Heart right ventricle (tissue), 16 donors: ENCODE data around the gene EWSR1. TPM values are rescaled to one million over a fixed set of nuclear protein-coding genes. Genes with fewer than 3 reads are reported as not detected.

Experiments
- ATAC-seq, 8 donors: fragments of 200-7000 bp; cut with Tn5 transposase; one replicate each; pipeline ENCODE4 v1.9.1; 2020; ENCODE audit warnings: mild to moderate bottlenecking in 8 of 8, moderate library complexity in 8 of 8, moderate number of reproducible peaks in 1 of 8
- DNase-seq, 2 donors: peaks; one replicate each; pipeline ENCODE4 v3.0.0-alpha.2; 2020
- H3K27ac ChIP-seq, 10 donors: fragments of 200-600 bp; sonication (generic) in 2 of 10; one replicate each; pipeline versions ENCODE4 v1.5.0 to v1.8.0; 2020 to 2022; ENCODE audit warnings: mild to moderate bottlenecking in 3 of 10
- H3K27me3 ChIP-seq, 7 donors: fragments of 200-600 bp; one replicate each; pipeline ENCODE4 v1.8.0; 2021 to 2022; ENCODE audit warnings: mild to moderate bottlenecking in 2 of 7
- H3K36me3 ChIP-seq, 9 donors: fragments of 200-600 bp; sonication (generic) in 1 of 9; one replicate each; pipeline versions ENCODE4 v1.5.0 to v1.8.0; 2020 to 2022; ENCODE audit warnings: mild to moderate bottlenecking in 2 of 9
- H3K4me1 ChIP-seq, 9 donors: fragments of 200-600 bp; sonication (generic) in 1 of 9; one replicate each; pipeline versions ENCODE4 v1.5.0 to v1.8.0; 2020 to 2022; ENCODE audit warnings: mild to moderate bottlenecking in 4 of 9
- H3K4me3 ChIP-seq, 10 donors: fragments of 200-600 bp; sonication (generic) in 2 of 10; one replicate each; pipeline versions ENCODE4 v1.5.0 to v1.8.0; 2020 to 2022; ENCODE audit warnings: mild to moderate bottlenecking in 7 of 10, moderate library complexity in 2 of 10
- H3K9me3 ChIP-seq, 11 donors: fragments of 200-600 bp in 10 of 11; sonication (generic) in 2 of 11; one replicate each; pipeline versions ENCODE4 v1.5.0 to v1.8.0; 2013 to 2022; ENCODE audit warnings: mild to moderate bottlenecking in 2 of 11, control low read depth in 1 of 11, moderate library complexity in 1 of 11
- WGBS, 2 donors: extraction: QIAGEN DNeasy Blood & Tissue Kit; methylation state at CpG; one replicate each; pipeline ENCODE4 v1.1.7; 2013; ENCODE audit warnings: inconsistent platforms in 1 of 2; 5-methylcytosine and 5-hydroxymethylcytosine counted together
- intact Hi-C, 10 donors: fragments of 100-400 bp; cut with DNase I; formaldehyde crosslinking; loops; one replicate each; pipeline versions ENCODE4 v1.11.1 to v1.14.2; 2022
- polyA plus RNA-seq, 2 donors: library from polyadenylated mRNA; stranded (reverse); fragments of 200-250 nt; gene quantifications; one replicate each; pipeline ENCODE4 v1.2.3, GENCODE V29; 2013
- total RNA-seq, 10 donors: library from RNA; stranded (reverse); fragmentation: NEBNext Ultra II Directional in 3 of 10; extraction: Animal tissue kit (Norgen Biotek cat#: 25700) in 3 of 10; gene quantifications; one replicate each; pipeline versions ENCODE4 v1.2.1 to v1.2.4, GENCODE V29; 2021 to 2023
- TF ChIP-seq, protein P1 (sequence below), 9 donors: fragments of 200-600 bp; sonication (generic) in 2 of 9; IDR thresholded peaks; one replicate each; pipeline versions ENCODE4 v1.5.0 to v1.8.0; 2021 to 2022; ENCODE audit warnings: antibody characterized with exemption in 9 of 9, mild to moderate bottlenecking in 5 of 9, moderate library complexity in 1 of 9
- donor health status: Arrhythmogenic right ventricular cardiomyopathy.
- donor health status: ischemic (EF 13 %, LVEDD 7.1; RV severe dilation, severe dysfunction).
- donor health status: healthy with polysubstance abuse.
- donor health status: DM: no; HTN: yes; CAD: no.
- donor health status: DM: no; HTN: no; CAD: no.
- donor health status: ischemic (EF 25% LVEDD 6.9; RV normal size, moderate dysfunction).
- donor health status: ischemic (EF 25% LVEDD 5.7; RV mildly dilated, moderate dysfunction).
- donor health status: healthy.
- donor health status: DM: yes; HTN: yes; CAD: no.
- donor health status: Ischemic cardiomyopathy.
- donor health status: ischemic (EF 35%, LVEDD 5.7; RV mildly dilated, moderate dysfunction).
- donor health status: nonischemic (EF 11% LVEDD 7.7; RV severe dilation, severe dysfunction).
- donor health status: DM: yes; HTN: yes; CAD: no.
- donor health status: PGD.
- donor health status: ischemic (EF 29% LVEDD 5.4; RV normal size, mild dysfunction).
- donor health status: nonischemic (EF 23%, LVEDD 6.1; RV moderate dilation, normal function).

The EWSR1 gene
- total and polyA plus RNA-seq, 12 donors: 105 to 153 (median 137) TPM

DNA sequence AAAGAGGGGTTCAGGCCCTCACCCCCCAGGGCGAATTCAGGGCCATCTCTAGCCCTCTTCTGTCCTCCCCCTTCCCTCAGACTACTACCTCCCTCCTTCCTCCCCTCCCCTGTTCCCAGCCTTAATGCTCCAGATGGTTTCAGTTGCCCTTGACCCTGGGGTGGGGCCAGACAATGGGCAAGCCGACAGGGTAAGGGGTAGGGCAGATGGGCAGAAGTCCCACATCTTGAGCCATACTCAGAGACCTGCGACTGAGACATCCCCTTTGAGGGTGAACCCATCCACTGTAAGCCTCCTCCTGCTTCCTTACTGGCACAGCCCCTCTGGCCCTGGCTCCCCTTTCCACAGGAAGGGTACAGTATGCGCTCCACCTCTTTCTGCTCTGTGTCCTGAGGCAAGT lies 2.1 kb upstream of the EWSR1 start:
- peaks cover 0 to 41% (median 6%) of the 10 kb centered on the region in 9 donors for H3K36me3 ChIP-seq
- DNase-seq (no peak), ATAC-seq (no peak)
- H3K27ac ChIP-seq: peak overlapping the region in 3 of 10 donors; percentile 98 to 100 (median 99)
- no peak overlapping the region for H3K4me3 ChIP-seq
- TF ChIP-seq, protein P1, sequence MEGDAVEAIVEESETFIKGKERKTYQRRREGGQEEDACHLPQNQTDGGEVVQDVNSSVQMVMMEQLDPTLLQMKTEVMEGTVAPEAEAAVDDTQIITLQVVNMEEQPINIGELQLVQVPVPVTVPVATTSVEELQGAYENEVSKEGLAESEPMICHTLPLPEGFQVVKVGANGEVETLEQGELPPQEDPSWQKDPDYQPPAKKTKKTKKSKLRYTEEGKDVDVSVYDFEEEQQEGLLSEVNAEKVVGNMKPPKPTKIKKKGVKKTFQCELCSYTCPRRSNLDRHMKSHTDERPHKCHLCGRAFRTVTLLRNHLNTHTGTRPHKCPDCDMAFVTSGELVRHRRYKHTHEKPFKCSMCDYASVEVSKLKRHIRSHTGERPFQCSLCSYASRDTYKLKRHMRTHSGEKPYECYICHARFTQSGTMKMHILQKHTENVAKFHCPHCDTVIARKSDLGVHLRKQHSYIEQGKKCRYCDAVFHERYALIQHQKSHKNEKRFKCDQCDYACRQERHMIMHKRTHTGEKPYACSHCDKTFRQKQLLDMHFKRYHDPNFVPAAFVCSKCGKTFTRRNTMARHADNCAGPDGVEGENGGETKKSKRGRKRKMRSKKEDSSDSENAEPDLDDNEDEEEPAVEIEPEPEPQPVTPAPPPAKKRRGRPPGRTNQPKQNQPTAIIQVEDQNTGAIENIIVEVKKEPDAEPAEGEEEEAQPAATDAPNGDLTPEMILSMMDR (IDR thresholded peaks at IDR 0.05): no peak
- intact Hi-C loops: loop anchor here in 2 of 10 donors (5.0 kb wide), 1 partner anchor 41 kb away; the partner anchor contains the start of gene GAS2L1 (in 2 of the 2)
- no peaks in the 10 kb centered on the region for H3K27me3 ChIP-seq
- peaks cover 7 to 39% (median 35%) of the 10 kb centered on the region in 9 donors for H3K4me1 ChIP-seq
- 67 to 74% methylated on average over 4 of the region's 4 CpGs for WGBS, 2 donors
- H3K9me3 ChIP-seq: no peaks in the 10 kb centered on the region

DNA sequence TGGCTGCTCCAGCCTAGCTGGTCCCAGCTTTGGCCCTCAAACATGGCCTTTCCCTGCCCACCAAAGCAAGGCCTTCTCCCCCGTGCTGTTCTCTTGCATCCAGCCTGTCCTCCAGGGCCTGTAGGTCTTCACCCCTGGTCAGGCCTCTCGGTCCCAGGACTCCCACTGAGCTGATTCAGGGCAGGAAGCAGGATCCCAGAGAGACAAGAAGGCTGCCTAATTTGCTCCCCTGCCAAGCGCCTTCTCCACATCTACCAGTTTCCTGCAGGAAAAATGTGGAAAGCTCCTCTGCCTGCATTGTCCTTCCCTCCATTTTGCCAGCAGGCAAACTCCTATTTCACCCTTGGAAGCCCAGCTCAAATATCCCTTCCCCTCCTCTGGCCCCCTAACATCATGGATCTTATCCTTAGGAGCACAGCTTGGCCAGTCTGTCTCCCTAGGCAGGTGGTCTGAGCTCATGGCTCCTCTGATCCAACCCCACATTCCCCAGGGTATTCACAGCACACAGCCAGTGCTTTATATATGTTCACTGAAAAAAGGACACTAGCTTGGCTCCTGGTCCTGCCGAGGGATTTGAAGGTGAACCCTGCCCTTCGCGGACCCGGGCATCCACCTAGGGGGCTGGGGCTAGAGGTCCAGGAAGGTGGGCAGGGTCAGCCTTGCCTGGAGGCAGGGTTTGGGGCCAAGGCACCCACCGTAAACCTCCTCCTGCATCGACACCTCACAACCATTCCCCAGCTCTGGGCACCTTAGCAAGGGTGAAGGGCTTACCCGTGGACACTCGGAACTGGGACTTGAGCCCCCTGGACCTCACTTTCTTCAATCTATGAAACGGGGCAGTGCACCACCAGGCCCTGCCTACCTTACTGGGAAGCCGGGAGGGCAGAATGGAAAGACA lies 1.3 kb upstream of the EWSR1 start:
- Histone ChIP-seq H3K9me3 (no peaks in the 10 kb centered on the region), H3K27ac (peak overlapping the region in 9 of 10 donors; percentile 98 to 100 (median 99)), H3K4me1 (peaks cover 13 to 48% (median 44%) of the 10 kb centered on the region in 9 donors), H3K27me3 (no peaks in the 10 kb centered on the region), H3K4me3 (peak overlapping the region; percentile 71 to 98 (median 82)), H3K36me3 (peaks cover 0 to 50% (median 6%) of the 10 kb centered on the region in 9 donors)
- intact Hi-C loops: loop anchor here in 2 of 10 donors (5.0 kb wide), 1 partner anchor 40 kb away; the partner anchor contains the start of gene GAS2L1 (in 2 of the 2)
- ATAC-seq (peak in 1 of 8 donors; percentile 5), DNase-seq (no peak)
- TF ChIP-seq, protein P1 (IDR thresholded peaks at IDR 0.05): no peak
- 18 to 20% methylated on average over 13 of the region's 13 CpGs for WGBS, 2 donors

DNA sequence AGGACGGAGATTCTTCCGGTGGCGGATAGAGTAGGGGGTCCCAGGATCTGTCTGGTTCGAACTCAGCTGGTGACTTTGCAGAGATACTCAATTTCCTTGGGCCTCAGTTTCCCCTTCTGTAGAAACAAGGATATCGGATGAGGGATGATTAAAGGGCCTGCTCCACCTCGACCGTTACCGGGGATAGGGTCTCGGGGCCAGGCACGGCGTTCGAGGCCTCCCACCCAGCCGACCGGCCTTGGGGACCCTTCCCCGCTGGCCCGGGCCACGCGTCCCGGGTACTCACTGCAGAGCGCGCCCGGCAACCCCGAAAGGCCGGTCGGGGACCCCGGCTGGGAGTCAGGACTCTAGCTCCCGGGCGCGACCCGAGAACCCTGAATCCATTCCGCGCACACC lies 608 bp upstream of the EWSR1 start:
- Histone ChIP-seq H3K27me3 (no peaks in the 10 kb centered on the region), H3K4me3 (peak overlapping the region; percentile 71 to 98 (median 82)), H3K9me3 (no peaks in the 10 kb centered on the region), H3K27ac (peak overlapping the region; percentile 98 to 100 (median 99)), H3K4me1 (peaks cover 13 to 54% (median 50%) of the 10 kb centered on the region in 9 donors), H3K36me3 (peaks cover 0 to 56% (median 9%) of the 10 kb centered on the region in 9 donors)
- WGBS, 2 donors: 0% methylated on average over 32 of the region's 32 CpGs
- DNase-seq (no peak), ATAC-seq (no peak)
- intact Hi-C loops: loop anchor here in 2 of 10 donors (5.0 kb wide), 1 partner anchor 40 kb away; the partner anchor contains the start of gene GAS2L1 (in 2 of the 2)
- TF ChIP-seq, protein P1 (IDR thresholded peaks at IDR 0.05): no peak

DNA sequence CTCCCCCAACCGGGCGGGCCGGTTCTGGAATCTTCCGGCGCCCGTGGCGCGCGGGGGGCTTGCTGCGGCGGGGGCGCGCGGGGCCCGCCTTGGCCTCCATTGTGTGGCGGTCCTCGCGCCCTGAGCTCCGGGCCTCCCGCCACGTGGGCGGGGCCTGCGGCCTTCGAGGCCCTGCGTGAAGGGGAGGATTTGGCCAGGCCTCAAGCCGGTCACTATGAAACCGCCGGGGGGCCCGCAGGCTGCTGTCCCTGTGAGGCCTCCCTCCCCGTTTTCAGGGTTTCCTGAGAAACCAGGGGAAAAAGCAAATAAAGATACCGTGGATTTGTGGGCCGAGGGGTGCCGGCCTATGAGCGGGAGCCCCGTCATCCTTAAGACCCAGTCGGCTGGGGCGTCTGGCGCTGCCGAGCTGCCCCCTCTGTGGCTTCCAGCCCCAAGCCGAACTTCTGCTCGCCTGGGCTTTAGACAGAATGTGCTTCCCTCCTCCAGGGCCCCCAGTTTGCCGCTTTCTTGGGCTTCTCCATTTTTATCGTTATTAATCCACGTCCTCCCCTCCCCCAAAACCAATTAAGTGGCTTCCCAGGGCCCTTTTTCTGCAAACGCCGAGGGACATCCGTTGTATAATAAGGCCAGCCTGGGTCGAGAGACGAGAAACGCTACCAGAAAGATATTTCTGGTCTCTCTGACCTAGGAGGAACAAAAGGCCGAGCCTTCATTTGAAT lies 602 bp downstream of the EWSR1 start:
- WGBS, 2 donors: 0% methylated on average over 47 to 51 of the region's 51 CpGs
- intact Hi-C loops: loop anchor here in 3 of 10 donors (2.0 to 5.0 kb wide), 2 partner anchors 38 to 39 kb away; partner anchors contain the start of gene GAS2L1 (in 3 of the 3)

More for the DNA sequence above, 602 bp downstream of the EWSR1 start:
- TF ChIP-seq, protein P1 (IDR thresholded peaks at IDR 0.05): peak in 2 of 9 donors; percentile 5 to 19
- Histone ChIP-seq H3K27ac (peak overlapping the region; percentile 98 to 100 (median 99)), H3K4me1 (peaks cover 13 to 66% (median 61%) of the 10 kb centered on the region in 9 donors), H3K36me3 (peaks cover 0 to 64% (median 20%) of the 10 kb centered on the region in 9 donors), H3K27me3 (no peaks in the 10 kb centered on the region), H3K4me3 (peak overlapping the region; percentile 71 to 98 (median 82)), H3K9me3 (no peaks in the 10 kb centered on the region)
- DNase-seq (peak; percentile 67 to 77), ATAC-seq (peak; percentile 54 to 79 (median 68))
